Renal pelvis (tissue), 4 donors: ENCODE data around the gene HOXA3. TPM values are rescaled to one million over a fixed set of nuclear protein-coding genes. Genes with fewer than 3 reads are reported as not detected.

Experiments used
- DNase-seq: peaks from one replicate; pipeline ENCODE4 v3.0.0-alpha.2; 2013
- polyA plus RNA-seq, 3 donors: library from polyadenylated mRNA; unstranded; fragments of 120-200 nt; gene quantifications; one replicate each; pipeline ENCODE4 v1.2.1, GENCODE V29; 2013; ENCODE audit not compliant: insufficient read length in 3 of 3

HOXA3 gene
- polyA plus RNA-seq, 3 donors = 39.5 to 49.3 (median 48.7) TPM

- DNase-seq = no peak
Observed at GRCh38 chr7:27180431-27181420, 28.3 kb upstream of the HOXA3 start.

DNA sequence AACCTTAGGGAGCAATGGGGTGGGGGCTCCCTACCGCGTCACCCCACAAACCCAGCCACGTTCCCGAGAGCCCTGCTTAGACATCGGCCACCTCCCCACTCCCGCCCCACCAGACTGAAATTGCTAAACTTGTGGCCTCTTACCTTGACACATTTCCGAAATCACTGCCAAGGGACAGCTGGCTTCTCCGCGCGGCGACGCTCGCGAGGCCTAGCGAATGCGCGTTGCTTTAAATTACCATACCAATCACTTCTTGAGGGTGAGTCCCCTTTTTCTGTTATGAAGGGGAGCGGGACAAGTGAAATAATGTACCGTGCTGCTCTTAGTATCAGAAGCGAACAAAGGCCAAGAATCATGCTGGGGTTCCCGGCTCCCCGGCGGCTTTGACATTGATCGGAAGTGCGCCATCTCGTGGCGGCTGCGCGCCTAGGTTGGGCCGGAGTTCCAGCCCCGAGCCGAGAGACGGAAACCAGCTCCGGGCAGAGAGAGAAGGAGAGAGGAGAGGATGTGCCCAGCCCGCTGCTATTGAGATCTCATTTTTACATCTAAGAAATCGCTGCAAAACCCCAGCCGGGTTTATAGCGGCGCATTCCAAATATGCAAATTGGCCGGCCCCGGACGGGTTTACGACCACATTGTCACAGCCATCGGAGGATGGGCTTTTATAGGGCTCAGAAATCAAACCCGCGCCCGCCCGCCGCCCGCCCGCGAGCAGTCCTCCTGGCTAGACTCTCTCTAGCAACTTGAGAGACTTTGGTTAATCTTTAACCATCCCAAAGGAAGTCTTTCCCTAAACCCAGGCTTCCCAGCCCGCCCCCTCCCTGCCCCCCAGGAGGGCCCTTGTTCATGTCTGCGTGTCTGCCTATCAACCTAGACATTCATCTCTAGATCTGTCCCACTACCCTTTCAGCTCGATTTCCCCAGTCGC lies 27.4 kb upstream of the HOXA3 start:
- DNase-seq = peak; percentile 93

DNA sequence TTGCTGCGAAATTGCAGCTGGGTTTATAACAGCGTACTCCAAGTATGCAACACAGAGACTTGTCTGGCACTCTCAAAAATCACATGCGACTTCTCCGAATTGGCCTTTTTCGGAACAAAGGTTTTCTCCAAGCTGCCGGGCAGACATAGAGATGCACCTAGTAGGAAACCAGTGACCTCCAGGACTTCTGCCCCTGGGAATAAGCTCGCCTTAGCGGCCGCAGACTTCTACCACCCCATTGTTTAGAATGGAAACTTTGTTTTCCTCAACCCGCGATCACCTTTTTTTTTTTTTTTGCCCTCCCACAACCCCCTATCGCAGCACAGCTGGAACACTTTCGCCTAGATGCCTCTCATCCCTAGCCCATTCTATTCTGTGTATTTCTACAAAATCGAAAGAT lies 26.6 kb upstream of the HOXA3 start:
- no peak for DNase-seq

GRCh38 chr7:27178366-27178765 lies 26.0 kb upstream of the HOXA3 start:
- no peak for DNase-seq

DNA sequence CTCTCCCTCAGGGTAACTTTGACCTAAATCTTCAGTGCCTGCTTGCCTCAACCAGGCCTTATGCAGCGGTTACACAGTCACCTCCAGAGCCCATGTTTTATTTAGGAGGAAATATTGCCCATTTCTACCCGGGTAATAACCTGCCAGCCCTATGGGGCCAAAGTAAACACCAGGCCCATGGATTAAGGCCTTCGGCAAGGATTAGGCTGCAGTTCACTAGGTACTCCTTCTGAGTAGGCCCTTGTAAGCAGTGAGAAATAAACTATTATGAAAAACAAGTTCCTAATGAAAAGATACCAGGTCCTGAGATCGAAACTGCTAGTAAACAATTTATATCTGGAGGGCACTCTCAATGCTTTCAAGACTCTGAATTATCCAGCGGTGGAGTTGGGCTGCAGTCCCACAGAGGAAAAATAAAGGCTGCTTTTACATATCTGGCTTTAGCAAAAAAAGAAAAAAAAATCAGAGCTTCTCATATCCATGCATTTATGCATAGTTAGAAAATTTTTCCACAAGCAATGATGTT lies 25.5 kb upstream of the HOXA3 start:
- DNase-seq = no peak

- no peak for DNase-seq
Observed at GRCh38 chr7:27176962-27177794, 24.8 kb upstream of the HOXA3 start.

GRCh38 chr7:27176524-27176845 lies 24.1 kb upstream of the HOXA3 start:
- DNase-seq = no peak

- no peak for DNase-seq
Observed at GRCh38 chr7:27175626-27176523, 23.5 kb upstream of the HOXA3 start.

- peak; percentile 79 for DNase-seq
Observed at GRCh38 chr7:27174874-27175625, 22.7 kb upstream of the HOXA3 start.

DNA sequence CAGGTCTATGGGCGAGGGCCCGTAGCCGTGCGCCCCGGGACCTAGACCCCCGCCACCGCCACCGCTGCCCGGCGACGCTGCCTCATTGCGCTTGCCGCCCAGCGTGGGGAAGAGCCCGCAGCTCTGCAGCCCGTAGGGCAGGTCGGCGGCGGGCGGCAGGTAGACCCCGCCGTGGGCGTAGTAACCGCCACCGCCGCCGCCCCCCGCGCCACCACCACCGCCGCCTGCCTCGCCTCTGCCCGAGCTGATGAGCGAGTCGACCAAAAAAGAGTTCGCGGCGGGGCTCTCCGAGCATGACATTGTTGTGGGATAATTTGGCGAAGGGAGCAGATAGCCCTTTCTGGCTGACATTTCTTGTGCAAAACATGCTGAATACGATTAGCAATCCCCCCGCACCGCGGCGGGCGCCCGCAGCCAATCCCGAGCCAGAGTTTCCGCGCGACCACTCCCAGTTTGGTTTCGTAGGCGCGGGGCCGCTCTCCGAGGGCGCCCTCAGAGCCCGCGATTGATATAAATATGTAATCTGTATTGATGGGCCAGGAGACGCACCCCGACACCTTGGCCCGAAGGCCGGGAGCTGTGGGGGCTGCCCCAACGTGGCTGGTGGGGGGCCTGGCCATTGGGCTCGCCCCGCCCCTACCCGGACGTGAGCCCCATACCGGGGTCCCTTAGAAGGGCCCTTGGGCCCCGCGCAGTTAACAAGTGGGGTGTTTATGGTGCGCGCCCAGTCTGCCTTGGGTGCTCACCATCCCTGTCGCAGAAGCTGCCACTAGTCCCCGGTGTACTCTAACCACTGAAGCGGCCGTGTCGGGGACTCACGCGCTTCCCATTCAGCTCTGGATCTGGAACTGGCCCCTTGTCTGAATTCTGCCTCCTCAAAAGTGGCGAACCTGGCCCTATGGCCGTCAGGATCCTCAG lies 21.8 kb upstream of the HOXA3 start, which contains the start of gene HOXA10:
TSS of gene HOXA10 (minus strand) at position 365 of the 918 bp plus-strand sequence. CDS start at position 351, 14 bp downstream.
- DNase-seq = peak; percentile 83

DNA sequence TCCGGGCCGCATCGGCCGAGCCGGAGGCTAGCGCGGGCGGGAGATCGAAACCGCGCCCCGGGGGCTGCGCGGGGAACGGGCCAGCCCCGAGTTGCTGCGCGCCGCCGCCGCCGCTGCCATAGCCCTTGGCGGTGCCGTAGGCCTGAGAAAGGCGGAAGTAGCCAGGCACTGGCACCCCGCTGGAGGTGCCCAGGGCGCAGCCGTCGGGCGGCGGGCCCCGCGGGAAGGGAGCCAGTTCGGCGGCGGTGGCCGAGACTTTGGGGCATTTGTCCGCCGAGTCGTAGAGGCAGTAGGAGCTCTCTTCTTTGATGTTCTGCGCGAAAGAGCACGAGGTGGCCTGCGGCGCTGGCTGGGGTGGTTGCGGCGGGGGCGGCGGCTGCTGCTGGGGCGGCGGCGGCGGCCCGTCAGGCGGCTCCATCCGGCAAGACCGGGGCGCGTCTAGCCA lies 21.1 kb upstream of the HOXA3 start:
- no peak for DNase-seq

GRCh38 chr7:27172823-27173510 lies 20.6 kb upstream of the HOXA3 start:
- peak; percentile 86 for DNase-seq

DNA sequence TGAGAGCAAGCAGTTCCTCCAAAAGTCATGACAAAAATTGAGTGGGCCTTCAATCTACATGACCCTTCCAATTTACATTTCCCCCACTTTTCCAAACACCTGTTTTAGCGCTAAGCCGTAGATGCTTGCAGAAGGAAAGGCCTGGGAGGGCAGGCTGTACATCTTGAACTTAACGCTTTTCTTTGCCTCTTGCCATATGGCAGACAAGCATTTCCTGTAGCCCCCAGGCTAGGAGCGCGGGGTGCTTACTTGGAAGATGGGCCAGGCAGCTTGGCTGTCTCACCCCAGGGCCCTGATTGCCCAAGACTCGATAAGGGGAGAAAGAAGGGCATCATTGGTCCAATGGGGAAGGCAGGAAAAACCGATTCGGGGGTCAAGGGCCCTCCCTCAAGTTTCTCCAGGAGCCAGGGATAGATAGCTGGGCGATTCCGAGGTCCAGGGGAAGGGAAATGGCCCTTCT lies 20.0 kb upstream of the HOXA3 start:
- DNase-seq = no peak

DNA sequence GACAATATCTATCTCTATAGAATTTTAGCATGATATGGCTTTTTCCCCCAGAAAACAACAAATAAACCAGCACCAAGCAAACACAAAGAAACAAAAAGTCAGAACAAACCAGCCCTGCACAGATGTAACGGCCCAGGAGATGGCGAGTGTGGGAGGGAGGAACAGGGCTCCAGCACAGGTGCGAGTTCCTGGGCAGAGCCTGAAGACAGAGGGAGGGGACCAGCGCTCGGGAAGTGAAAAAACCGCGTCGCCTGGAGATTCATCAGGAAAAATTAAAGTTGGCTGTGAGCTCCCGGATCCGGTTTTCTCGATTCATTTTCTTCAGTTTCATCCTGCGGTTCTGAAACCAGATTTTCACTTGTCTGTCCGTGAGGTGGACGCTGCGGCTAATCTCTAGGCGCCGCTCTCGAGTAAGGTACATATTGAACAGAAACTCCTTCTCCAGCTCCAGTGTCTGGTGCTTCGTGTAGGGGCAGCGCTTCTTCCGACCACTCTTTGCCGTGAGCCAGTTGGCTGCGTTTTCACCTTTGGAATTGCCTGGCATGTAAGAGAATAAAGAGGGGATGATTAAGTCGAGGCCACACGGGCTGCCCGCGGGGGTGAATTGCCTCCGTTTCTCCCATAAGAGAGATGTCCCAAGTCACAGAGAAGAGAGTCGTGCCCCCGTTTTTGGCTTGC lies 19.4 kb upstream of the HOXA3 start:
- DNase-seq = no peak

GRCh38 chr7:27171325-27171636 lies 18.9 kb upstream of the HOXA3 start:
- no peak for DNase-seq

DNA sequence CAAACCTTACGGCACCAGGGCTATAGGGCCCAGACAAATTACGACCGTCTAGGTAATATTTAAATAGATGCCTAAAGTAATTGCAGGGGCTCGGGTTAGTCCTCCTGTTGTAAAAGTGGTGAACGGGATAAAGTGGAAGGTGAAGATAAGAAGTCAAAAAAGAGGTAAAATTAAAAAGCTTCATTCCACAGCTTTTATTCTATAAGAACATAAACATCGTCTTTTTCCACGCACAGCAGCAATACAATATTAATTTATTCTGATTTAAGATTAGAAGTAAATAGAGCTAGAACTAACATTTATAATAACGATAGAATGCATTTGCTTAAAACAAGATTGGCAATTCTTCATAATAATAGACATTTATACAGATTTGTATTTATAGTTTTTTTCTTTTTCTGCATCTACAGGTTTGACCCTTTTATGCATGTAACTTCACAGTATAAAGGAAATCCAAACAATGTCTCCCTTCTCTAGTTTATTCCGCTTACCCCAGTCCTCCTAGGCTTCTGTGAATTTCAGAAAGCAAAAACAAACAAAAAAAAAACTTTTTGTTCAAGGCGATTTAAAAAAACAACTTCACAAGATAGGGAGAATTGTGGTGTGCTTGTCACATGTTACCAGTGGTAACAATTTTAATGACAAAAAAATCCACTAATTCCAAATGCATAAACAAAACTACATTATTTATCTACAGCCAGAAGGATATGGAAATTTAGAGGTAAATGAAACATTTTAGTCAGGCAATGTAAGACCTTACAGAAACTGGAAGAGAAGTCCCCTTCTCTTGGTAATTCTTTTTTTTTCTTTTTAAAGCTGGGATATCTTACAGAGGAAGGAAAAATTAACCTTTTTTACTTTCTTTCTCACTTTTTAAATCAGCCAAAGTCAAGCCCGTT lies 18.3 kb upstream of the HOXA3 start:
- no peak for DNase-seq
